ENCODE data around the gene CHMP1A.

DNA sequence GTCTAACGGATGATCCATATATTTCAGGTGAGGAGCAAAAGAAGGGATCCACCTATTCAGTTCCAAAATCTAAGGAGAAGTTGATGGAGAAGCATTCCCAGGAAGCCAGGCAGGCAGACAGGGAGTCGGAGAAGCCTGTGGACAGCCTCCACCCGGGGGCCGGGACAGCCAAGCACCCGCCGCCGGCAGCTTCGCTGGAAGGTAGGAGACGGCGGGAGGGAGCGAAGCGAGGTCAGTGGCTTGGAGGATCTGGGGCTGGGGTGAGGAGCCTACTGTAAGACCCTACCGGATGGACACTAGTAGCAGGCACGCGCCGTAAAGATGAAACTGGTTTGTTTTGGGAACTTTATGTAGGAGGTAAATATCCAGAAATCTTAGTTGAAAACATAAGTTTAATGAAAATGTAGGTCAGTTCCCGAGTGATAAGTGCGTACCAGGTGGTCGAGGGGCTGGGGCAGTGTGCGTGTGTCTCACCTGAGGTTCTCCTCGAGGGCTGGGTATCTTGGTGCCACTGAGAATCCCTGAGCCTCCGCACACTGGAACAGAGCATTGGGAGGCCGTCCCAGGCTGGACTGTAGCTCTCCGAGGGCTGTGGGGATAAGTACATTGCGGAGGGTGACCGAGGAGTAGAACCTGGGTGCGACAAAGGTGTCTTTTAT lies 842 bp upstream of the CHMP1A start:
- TF ChIP-seq POLR2AphosphoS5 (IDR thresholded peaks at IDR 0.05; ENCODE audit: borderline replicate concordance, low read depth, low read length) = no peak
- no peak for TF ChIP-seq EZH2 (IDR thresholded peaks at IDR 0.05)

All from SK-N-MC (cell line).